ENCODE data around the gene ZCCHC7. TPM values are rescaled to one million over a fixed set of nuclear protein-coding genes. Genes with fewer than 3 reads are reported as not detected.

Gene ZCCHC7
- total and polyA plus RNA-seq, 9 of the 15 experiments (the other 6 are each of a cell fraction or from before 2014, with no cell fraction given): 34.1 to 68.9 (median 48.8) TPM

DNA sequence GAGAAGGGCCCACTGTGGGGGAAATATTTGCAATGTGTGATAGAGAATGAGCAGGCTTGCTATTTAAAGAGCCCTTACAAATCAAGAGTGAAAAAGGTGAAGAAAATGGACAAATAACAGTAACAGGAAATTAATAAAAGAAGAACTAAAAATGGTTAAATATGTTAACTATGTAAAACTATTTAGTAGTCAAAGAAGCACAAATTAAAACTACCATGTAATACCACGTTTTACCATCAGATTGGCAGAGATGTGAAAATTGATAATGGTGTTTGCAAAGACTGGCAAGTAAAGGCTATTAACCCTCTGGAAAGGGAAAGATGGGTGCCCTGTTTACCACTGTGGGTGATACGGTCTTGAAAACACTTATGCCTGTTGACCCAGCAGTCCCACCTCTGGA, 279.0 kb downstream of the ZCCHC7 start:
- WGBS (ENCODE audit: insufficient coverage, low coverage, missing lambda C conversion rate): 11% methylated on average over 2 of the region's 2 CpGs
- intact Hi-C loops (cut with micrococcal nuclease): loop anchor here (10.0 kb wide), 1 partner anchor 275 kb away; the partner anchor contains the start of gene ZCCHC7

More for the DNA sequence above, 279.0 kb downstream of the ZCCHC7 start:
- H3K9ac ChIP-seq (ENCODE audit: insufficient read depth in 1 of 2, low read depth in 2 of 2, low read length in 2 of 2): no peak overlapping the region
- TF ChIP-seq ZNF124 (CRISPR knock-in tag; IDR thresholded peaks at IDR 0.05) (no peak), ZNF263 (CRISPR knock-in tag; IDR thresholded peaks at IDR 0.05; ENCODE audit: borderline replicate concordance) (no peak), EWSR1 (IDR thresholded peaks at IDR 0.05; ENCODE audit: borderline replicate concordance, low read depth, partially characterized antibody) (no peak), SAFB (IDR thresholded peaks at IDR 0.05; ENCODE audit: borderline replicate concordance, low read depth, low read length) (no peak), TCF7L2 (IDR thresholded peaks at IDR 0.05; ENCODE audit: low read depth, low read length) (no peak), ADNP (tag; IDR thresholded peaks at IDR 0.05) (no peak), PML (IDR thresholded peaks at IDR 0.05; ENCODE audit: low read length) (no peak), NCOR1 (IDR thresholded peaks at IDR 0.05) (no peak), PCBP1 (IDR thresholded peaks at IDR 0.05; ENCODE audit: low read depth, low read length, poor library complexity, severe bottlenecking) (no peak)
- TF ChIP-seq, protein P1, sequence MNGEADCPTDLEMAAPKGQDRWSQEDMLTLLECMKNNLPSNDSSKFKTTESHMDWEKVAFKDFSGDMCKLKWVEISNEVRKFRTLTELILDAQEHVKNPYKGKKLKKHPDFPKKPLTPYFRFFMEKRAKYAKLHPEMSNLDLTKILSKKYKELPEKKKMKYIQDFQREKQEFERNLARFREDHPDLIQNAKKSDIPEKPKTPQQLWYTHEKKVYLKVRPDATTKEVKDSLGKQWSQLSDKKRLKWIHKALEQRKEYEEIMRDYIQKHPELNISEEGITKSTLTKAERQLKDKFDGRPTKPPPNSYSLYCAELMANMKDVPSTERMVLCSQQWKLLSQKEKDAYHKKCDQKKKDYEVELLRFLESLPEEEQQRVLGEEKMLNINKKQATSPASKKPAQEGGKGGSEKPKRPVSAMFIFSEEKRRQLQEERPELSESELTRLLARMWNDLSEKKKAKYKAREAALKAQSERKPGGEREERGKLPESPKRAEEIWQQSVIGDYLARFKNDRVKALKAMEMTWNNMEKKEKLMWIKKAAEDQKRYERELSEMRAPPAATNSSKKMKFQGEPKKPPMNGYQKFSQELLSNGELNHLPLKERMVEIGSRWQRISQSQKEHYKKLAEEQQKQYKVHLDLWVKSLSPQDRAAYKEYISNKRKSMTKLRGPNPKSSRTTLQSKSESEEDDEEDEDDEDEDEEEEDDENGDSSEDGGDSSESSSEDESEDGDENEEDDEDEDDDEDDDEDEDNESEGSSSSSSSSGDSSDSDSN (IDR thresholded peaks at IDR 0.05; ENCODE audit: borderline replicate concordance in 1 of 2, low read depth in 2 of 2, low read length in 2 of 2): no peak
- TF ChIP-seq, protein P2, sequence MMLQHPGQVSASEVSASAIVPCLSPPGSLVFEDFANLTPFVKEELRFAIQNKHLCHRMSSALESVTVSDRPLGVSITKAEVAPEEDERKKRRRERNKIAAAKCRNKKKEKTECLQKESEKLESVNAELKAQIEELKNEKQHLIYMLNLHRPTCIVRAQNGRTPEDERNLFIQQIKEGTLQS (IDR thresholded peaks at IDR 0.05): no peak
- TF ChIP-seq, protein P2 (CRISPR knock-in tag; conservative IDR thresholded peaks at IDR 0.05): no peak
- TF ChIP-seq, protein P3, sequence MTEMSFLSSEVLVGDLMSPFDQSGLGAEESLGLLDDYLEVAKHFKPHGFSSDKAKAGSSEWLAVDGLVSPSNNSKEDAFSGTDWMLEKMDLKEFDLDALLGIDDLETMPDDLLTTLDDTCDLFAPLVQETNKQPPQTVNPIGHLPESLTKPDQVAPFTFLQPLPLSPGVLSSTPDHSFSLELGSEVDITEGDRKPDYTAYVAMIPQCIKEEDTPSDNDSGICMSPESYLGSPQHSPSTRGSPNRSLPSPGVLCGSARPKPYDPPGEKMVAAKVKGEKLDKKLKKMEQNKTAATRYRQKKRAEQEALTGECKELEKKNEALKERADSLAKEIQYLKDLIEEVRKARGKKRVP (CRISPR knock-in tag; IDR thresholded peaks at IDR 0.05): no peak
- TF ChIP-seq, protein P4, sequence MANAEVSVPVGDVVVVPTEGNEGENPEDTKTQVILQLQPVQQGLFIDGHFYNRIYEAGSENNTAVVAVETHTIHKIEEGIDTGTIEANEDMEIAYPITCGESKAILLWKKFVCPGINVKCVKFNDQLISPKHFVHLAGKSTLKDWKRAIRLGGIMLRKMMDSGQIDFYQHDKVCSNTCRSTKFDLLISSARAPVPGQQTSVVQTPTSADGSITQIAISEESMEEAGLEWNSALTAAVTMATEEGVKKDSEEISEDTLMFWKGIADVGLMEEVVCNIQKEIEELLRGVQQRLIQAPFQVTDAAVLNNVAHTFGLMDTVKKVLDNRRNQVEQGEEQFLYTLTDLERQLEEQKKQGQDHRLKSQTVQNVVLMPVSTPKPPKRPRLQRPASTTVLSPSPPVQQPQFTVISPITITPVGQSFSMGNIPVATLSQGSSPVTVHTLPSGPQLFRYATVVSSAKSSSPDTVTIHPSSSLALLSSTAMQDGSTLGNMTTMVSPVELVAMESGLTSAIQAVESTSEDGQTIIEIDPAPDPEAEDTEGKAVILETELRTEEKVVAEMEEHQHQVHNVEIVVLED (CRISPR knock-in tag; IDR thresholded peaks at IDR 0.05): no peak
- ATAC-seq (no peak), DNase-seq (ENCODE audit: extremely low read depth in 1 of 4, low spot score in 3 of 4) (no peak), FAIRE-seq (no peak)
- in situ Hi-C loops (cut with MboI): no loop called here
- H3K27ac ChIP-seq (ENCODE audit: extremely low read depth, low read depth, low read length): no peak overlapping the region
- no peak overlapping the region for H3K4me2 ChIP-seq (ENCODE audit: insufficient read depth, low read length)
- H3K36me3 ChIP-seq (ENCODE audit: control insufficient read depth, insufficient read depth, low read length): no peaks in the 10 kb centered on the region
- H3K9me1 ChIP-seq (ENCODE audit: control insufficient read depth, insufficient read depth, low read length): peaks cover 2% of the 10 kb centered on the region
- ChIA-PET POLR2A (no interaction called here), CTCF (ENCODE audit: low intra/inter-chr PET ratio) (no interaction called here)
- H2AFZ ChIP-seq (ENCODE audit: low read depth, low read length): no peak overlapping the region
- no peak overlapping the region for H3K4me3 ChIP-seq
- no peaks in the 10 kb centered on the region for H4K20me1 ChIP-seq (replicated peaks; ENCODE audit: control insufficient read depth, insufficient read depth, low read length)
- peaks cover 4 to 11% of the 10 kb centered on the region in 2 experiments; a peak in 1 of 5 replicates for H3K4me1 ChIP-seq (replicated peaks in 1 of 2; ENCODE audit: control insufficient read depth in 2 of 2, insufficient read depth in 2 of 2, low read length in 2 of 2)
- H3K9me3 ChIP-seq (replicated peaks; ENCODE audit: control insufficient read depth, insufficient read depth, low read depth, low read length): no peaks in the 10 kb centered on the region
- peaks cover 0 to 3% of the 10 kb centered on the region in 2 experiments; a peak in 2 of 5 replicates for H3K27me3 ChIP-seq (ENCODE audit: control insufficient read depth in 2 of 2, insufficient read depth in 2 of 2, low read length in 2 of 2)
- BruUV-seq (replicated peaks): no TSS peak
- no peaks in the 10 kb centered on the region for H3K79me2 ChIP-seq (ENCODE audit: control insufficient read depth, insufficient read depth, low read length)
